PC-3 (cell line): ENCODE results near the gene RNLS. TPM values are rescaled to one million over a fixed set of nuclear protein-coding genes. Genes with fewer than 3 reads are reported as not detected.

Experiments used
- ATAC-seq: fragments of 200-7000 bp; cut with Tn5 transposase; 2 replicates; pipeline ENCODE4 v1.9.1; 2020; ENCODE audit warnings: mild to moderate bottlenecking, moderate library complexity
- BruUV-seq: library from RNA; stranded (reverse); fragments of 400-500 nt; replicated peaks from 2 replicates; lab custom pipeline; 2021; lab: Mats Ljungman, UMichigan
- CTCF ChIA-PET: fragments of 300-600 bp; sonication (Branson Sonifier 250); formaldehyde crosslinking; loops from one replicate; lab custom pipeline; 2022; ENCODE audit warnings: antibody characterized with exemption; lab: Charles Lee
- POLR2A ChIA-PET: fragments of 300-600 bp; sonication (Branson Sonifier 250); formaldehyde crosslinking; loops from one replicate; lab custom pipeline; 2022; ENCODE audit warnings: antibody characterized with exemption; ENCODE audit not compliant: unreplicated experiment; lab: Charles Lee
- DNase-seq: peaks from one replicate; pipeline ENCODE4 v3.0.0-alpha.2; 2015
- H2AFZ ChIP-seq: fragments of 300-600 bp; sonication (generic); 2 replicates; pipeline ENCODE4 v1.6.0; 2016; ENCODE audit warnings: antibody characterized with exemption, low read length
- H3F3A ChIP-seq: fragments of 300-600 bp; sonication (generic); one replicate; pipeline ENCODE4 v1.6.0; 2017; ENCODE audit warnings: antibody characterized with exemption, low read length, control low read depth, mild to moderate bottlenecking; ENCODE audit not compliant: unreplicated experiment
- H3K27ac ChIP-seq: fragments of 300-600 bp; sonication (generic); 2 replicates; pipeline ENCODE4 v1.5.1; 2016; ENCODE audit warnings: mild to moderate bottlenecking, low read length
- H3K27me3 ChIP-seq: fragments of 300-600 bp; sonication (generic); 2 replicates; pipeline ENCODE4 v1.6.1; 2016; ENCODE audit warnings: low read length, mixed read lengths
- H3K36me3 ChIP-seq: fragments of 300-600 bp; sonication (generic); 2 replicates; pipeline ENCODE4 v1.6.1; 2016; ENCODE audit warnings: low read depth, mixed run types, low read length, mixed read lengths
- H3K4me1 ChIP-seq: fragments of 300-600 bp; sonication (generic); 2 replicates; pipeline ENCODE4 v1.5.1; 2016; ENCODE audit warnings: low read length; ENCODE audit not compliant: insufficient read depth
- H3K4me2 ChIP-seq: fragments of 300-600 bp; sonication (generic); 2 replicates; pipeline ENCODE4 v1.6.0; 2016; ENCODE audit warnings: low read length
- H3K4me3 ChIP-seq: fragments of 300-600 bp; sonication (generic); 2 replicates; pipeline ENCODE4 v1.5.1; 2016; ENCODE audit warnings: mild to moderate bottlenecking, low read length, mixed read lengths
- H3K79me2 ChIP-seq: fragments of 300-600 bp; sonication (generic); 2 replicates; pipeline ENCODE4 v1.6.1; 2017; ENCODE audit warnings: low read length, mixed read lengths
- H3K9ac ChIP-seq: fragments of 300-600 bp; sonication (generic); 2 replicates; pipeline ENCODE4 v1.6.0; 2016; ENCODE audit warnings: mild to moderate bottlenecking, low read length
- H3K9me2 ChIP-seq: fragments of 300-600 bp; sonication (generic); replicated peaks from 2 replicates; pipeline ENCODE4 v1.6.1; 2016; ENCODE audit warnings: mixed run types, low read length, mixed read lengths
- H3K9me3 ChIP-seq: fragments of 300-600 bp; sonication (generic); 2 replicates; pipeline ENCODE4 v1.6.1; 2016; ENCODE audit warnings: low read length, mixed read lengths
- H4K20me1 ChIP-seq: fragments of 300-600 bp; sonication (generic); 2 replicates; pipeline ENCODE4 v1.6.1; 2016; ENCODE audit warnings: low read length, mixed read lengths
- EZH2 ChIP-seq: fragments of 300-600 bp; sonication (generic); IDR thresholded peaks from one replicate; pipeline ENCODE4 v1.6.1; 2017; ENCODE audit warnings: antibody characterized with exemption, mild to moderate bottlenecking, low read length; ENCODE audit not compliant: unreplicated experiment
- EZH2phosphoT487 ChIP-seq: fragments of 300-600 bp; sonication (generic); IDR thresholded peaks from 2 replicates; pipeline ENCODE4 v1.6.1; 2018; ENCODE audit warnings: mild to moderate bottlenecking, antibody characterized with exemption, low read length, borderline replicate concordance
- intact Hi-C: fragments of 100-400 bp; cut with micrococcal nuclease; formaldehyde crosslinking; loops from 2 replicates; pipeline ENCODE4 v1.9.0; 2023
- total RNA-seq: library from RNA; depleted of rRNA; stranded (reverse); fragments of >200 nt; gene quantifications from 2 replicates; pipeline ENCODE4 v1.2.3, GENCODE V29; 2014
- TF ChIP-seq, protein P1 (sequence below): fragments of 300-600 bp; sonication (generic); conservative IDR thresholded peaks from 2 replicates; pipeline ENCODE4 v1.5.1; 2017; ENCODE audit warnings: antibody characterized with exemption, low read depth, mild to moderate bottlenecking, low read length

The RNLS gene
- total RNA-seq, 1 experiment from 2014 or later = not detected

DNA sequence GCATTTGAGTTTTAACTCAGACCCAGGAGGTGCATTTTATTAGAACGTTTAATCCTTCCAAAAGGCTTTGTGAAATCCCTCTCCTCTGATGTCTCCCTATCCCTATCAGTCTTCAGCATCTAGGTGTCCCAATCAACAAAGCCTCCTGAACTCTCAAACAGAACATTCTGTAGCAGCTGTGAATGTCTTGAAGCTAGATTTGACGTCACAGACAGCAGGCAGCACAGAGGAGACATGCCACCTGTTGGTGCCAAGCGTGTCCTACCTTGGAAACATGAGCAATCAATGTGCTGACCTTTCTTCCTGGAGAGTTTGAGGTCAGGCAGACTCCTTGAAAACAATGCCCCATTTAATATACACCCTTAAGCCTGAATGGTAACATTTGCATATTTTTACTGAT, 125.5 kb downstream of the RNLS start:
- Histone ChIP-seq H3K4me3 (no peak overlapping the region), H3K9me2 (no peaks in the 10 kb centered on the region), H3F3A (no peaks in the 10 kb centered on the region), H3K27me3 (no peaks in the 10 kb centered on the region), H4K20me1 (no peaks in the 10 kb centered on the region), H3K36me3 (no peaks in the 10 kb centered on the region), H3K79me2 (no peaks in the 10 kb centered on the region), H2AFZ (no peak overlapping the region), H3K4me1 (no peaks in the 10 kb centered on the region), H3K9me3 (no peaks in the 10 kb centered on the region), H3K4me2 (no peak overlapping the region), H3K9ac (no peak overlapping the region), H3K27ac (no peak overlapping the region)
- ATAC-seq = no peak
- CTCF ChIA-PET = no interaction called here
- no peak for DNase-seq
- TF ChIP-seq EZH2 (no peak), EZH2phosphoT487 (no peak)
- TF ChIP-seq, protein P1, sequence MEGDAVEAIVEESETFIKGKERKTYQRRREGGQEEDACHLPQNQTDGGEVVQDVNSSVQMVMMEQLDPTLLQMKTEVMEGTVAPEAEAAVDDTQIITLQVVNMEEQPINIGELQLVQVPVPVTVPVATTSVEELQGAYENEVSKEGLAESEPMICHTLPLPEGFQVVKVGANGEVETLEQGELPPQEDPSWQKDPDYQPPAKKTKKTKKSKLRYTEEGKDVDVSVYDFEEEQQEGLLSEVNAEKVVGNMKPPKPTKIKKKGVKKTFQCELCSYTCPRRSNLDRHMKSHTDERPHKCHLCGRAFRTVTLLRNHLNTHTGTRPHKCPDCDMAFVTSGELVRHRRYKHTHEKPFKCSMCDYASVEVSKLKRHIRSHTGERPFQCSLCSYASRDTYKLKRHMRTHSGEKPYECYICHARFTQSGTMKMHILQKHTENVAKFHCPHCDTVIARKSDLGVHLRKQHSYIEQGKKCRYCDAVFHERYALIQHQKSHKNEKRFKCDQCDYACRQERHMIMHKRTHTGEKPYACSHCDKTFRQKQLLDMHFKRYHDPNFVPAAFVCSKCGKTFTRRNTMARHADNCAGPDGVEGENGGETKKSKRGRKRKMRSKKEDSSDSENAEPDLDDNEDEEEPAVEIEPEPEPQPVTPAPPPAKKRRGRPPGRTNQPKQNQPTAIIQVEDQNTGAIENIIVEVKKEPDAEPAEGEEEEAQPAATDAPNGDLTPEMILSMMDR = no peak
- POLR2A ChIA-PET = no interaction called here
- BruUV-seq = no TSS peak
- intact Hi-C loops = no loop called here

DNA sequence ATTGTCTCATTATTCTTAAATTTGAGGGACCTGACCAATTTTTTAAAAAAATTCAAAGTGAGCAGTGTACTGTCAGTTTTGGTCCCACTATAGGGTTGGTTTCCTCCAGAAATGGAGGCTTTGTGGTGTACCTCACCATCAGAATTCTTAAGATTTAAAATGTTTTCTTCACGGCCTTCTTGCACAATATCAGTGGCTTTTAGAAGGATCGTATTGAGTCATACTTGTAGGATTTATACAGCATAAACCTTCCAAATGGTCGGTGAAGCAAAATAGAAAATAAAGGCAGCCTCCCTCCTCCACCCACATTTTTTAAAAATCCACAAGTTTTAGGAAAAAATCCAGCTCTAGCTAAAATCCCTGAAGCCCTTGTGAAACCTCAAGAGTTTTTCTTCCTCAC, 126.4 kb downstream of the RNLS start:
- Histone ChIP-seq H3K9ac (no peak overlapping the region), H3K27ac (no peak overlapping the region), H3K27me3 (no peaks in the 10 kb centered on the region), H3F3A (no peaks in the 10 kb centered on the region), H3K79me2 (no peaks in the 10 kb centered on the region), H3K9me2 (no peaks in the 10 kb centered on the region), H4K20me1 (no peaks in the 10 kb centered on the region), H3K4me2 (no peak overlapping the region), H3K9me3 (no peaks in the 10 kb centered on the region), H3K36me3 (no peaks in the 10 kb centered on the region), H2AFZ (no peak overlapping the region), H3K4me3 (no peak overlapping the region), H3K4me1 (no peaks in the 10 kb centered on the region)
- ChIA-PET CTCF (no interaction called here), POLR2A (no interaction called here)
- intact Hi-C loops = no loop called here
- no peak for DNase-seq
- no TSS peak for BruUV-seq
- ATAC-seq = no peak
- TF ChIP-seq EZH2 = no peak
- TF ChIP-seq, protein P1 = no peak
- no peak for TF ChIP-seq EZH2phosphoT487

DNA sequence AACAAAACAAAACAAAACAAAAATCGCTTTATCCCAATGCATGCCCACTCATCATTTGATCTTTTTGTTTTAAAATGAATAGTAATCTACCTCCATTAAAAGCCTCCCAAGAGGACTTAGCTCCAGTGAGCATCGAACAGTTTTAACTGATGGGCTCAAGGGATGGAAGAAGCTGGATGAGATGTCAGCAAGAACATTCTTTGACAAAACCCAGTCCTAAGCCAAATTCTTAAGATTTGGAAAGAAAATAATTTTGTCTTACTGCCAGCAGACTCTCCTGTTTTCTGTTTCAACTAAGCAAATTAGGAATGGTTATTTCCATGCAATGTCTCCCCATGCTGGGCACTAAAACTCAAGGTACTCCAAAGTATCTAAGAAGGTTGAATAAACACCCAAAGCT, 127.3 kb downstream of the RNLS start:
- Histone ChIP-seq H3K36me3 (no peaks in the 10 kb centered on the region), H3K79me2 (no peaks in the 10 kb centered on the region), H3K27me3 (no peaks in the 10 kb centered on the region), H3K9me2 (no peaks in the 10 kb centered on the region), H3K27ac (no peak overlapping the region), H3F3A (no peaks in the 10 kb centered on the region), H3K4me2 (no peak overlapping the region), H3K9me3 (no peaks in the 10 kb centered on the region), H3K4me1 (no peaks in the 10 kb centered on the region), H2AFZ (no peak overlapping the region), H3K9ac (no peak overlapping the region), H3K4me3 (no peak overlapping the region), H4K20me1 (no peaks in the 10 kb centered on the region)
- intact Hi-C loops = no loop called here
- ChIA-PET CTCF (no interaction called here), POLR2A (no interaction called here)
- TF ChIP-seq, protein P1 = no peak
- no peak for TF ChIP-seq EZH2phosphoT487
- TF ChIP-seq EZH2 = no peak
- ATAC-seq (no peak), DNase-seq (no peak)
- BruUV-seq = no TSS peak
